DMS53 treated with DMSO at 0.1 percent for 48 hours (cell line): ENCODE data around the gene SRSF8.

Experiments
- DNase-seq: peaks from one replicate; lab custom pipeline; 2025; ENCODE audit not compliant: unreplicated experiment; lab: John Stamatoyannopoulos, UW

The SRSF8 gene

GRCh38 chr11:95067841-95068219 is 1.1 kb downstream of the SRSF8 start:
- DNase-seq: no peak

- peak; percentile 97 for DNase-seq
These were observed 1.8 kb downstream of the SRSF8 start for GRCh38 chr11:95068549-95068948.

DNA sequence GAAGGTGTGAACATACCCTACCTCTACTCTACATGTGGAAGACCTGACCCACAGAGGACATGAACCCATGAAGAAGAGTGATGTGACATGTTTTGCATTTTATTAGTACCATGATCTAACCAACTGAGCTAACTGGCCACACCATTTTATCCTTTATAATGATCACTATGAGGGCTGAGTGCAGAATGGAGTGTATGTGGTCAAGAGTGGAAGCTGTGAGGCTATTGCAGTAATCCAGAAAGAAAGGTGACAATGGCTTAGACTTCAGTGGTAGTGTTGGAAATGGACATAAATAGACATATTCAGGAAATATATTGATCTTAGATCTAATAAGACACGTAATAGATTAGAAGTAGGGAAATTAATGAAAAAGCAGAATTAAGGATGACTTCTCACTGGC is 3.8 kb downstream of the SRSF8 start:
- DNase-seq: no peak

DNA sequence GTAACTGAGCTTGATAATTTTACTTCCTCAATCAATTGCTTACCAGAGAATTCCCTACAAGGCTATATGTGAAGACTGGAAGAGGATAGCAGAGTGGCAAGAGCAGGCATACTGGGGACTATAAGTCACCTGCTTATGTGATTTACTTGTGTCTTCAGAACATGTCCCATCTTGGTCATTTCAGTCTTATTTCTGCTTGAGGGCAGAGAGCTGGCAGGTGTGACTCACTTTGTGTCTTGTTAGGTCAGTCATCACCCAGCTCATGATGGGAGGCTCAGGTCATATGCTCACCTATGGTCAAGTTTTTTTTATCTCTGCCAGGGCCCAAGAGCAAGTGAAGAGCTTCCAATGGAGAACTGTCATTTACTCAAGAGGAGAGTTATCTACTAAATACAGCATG is 6.2 kb downstream of the SRSF8 start:
- no peak for DNase-seq

DNA sequence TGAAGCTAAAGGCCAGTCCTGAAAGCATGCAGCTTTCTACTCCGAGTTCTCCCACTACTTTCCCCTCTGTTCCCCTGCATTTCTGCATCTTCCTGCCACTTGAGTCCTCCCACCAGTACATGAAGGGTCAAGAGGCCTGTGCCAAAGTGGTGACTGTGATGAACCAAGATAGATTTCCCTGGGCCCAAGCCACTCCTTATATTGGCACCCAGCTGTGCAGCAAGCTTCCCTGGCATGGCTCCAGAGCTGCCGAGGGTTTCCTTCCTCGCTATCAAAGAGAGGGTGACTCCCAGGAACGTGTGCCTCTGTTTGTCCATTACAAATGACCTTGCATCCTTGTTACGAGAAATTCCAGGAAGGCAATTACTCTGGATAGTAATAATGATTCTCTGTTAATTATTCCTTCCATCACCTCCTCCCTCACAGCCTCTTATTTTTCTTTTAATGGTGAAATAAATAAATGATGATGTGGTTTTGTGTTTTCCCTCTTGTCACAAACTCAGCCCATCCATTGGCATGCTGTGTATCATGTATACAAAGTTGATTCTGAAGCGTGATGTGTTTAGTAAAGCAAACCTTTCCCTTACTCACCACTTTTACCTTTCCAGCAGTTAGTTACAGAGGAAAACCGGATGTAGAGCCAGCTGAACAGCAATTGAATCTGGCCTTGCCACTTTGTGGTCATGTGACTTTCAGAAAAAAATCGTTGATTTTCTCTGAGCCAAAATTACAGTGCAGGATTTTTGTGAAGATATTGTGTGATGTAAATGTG is 8.3 kb downstream of the SRSF8 start:
- no peak for DNase-seq

DNA sequence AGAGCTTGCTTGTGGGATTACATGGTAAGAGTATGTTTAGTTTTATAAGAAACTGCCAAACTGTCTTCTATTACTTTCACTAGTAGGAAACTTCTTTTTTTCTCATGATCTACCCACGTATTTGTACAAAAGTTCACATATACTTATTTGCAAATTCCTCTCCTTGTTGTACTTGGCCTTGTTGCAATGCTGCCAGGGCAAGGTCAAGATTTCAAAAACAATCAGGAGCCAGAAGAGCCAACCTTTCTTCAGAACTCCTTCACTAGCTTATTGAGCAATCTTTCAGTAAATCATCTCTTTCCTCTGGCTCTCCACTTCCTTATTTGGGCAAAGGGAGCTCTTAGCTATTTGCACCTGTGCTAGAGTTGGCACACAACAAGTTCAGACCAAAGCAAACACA is 9.7 kb downstream of the SRSF8 start:
- DNase-seq: peak; percentile 75

DNA sequence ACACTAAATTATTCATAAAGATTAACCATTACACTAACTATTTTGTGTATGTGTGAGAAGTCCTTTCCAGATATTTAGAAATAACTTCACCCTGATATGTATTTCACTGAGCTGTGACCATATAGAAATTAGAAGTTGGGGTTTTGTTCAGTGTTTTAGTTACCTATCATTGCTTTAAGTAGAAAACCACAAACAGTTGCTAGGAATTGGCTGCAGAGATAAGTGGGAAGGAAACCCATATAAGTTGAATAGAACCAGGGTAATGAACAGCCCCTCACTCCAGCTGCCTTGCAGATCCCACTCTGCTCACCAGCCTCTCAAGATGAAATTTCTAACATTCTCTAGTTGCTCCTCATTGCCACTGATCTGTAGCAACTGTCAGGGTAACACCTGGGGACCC is 10.3 kb downstream of the SRSF8 start:
- no peak for DNase-seq

- no peak for DNase-seq
These were observed 11.8 kb downstream of the SRSF8 start for GRCh38 chr11:95078526-95078925.

DNA sequence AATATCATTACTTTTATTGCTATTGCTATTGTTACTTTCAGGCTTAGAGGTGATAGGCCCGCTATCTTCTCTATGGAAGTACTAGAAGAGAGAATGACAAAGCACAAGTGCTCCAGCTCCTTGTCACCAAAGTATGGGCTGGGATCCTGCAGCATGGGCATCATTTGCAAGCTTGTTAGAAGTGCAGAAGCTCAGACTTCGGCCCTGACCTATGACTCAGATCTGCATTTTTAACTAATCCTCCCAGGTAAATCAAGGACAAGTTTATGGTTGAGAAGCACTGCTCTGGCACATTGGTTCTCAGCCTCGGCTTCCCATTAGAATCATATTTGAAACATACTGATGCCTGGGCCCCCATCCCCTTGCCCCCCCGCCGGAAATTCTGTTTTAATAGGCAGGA is 14.3 kb downstream of the SRSF8 start:
- DNase-seq: no peak

- DNase-seq: no peak
These were observed 14.7 kb downstream of the SRSF8 start for GRCh38 chr11:95081412-95081811.

GRCh38 chr11:95082576-95083001 is 15.9 kb downstream of the SRSF8 start:
- no peak for DNase-seq

- no peak for DNase-seq
These were observed 17.8 kb downstream of the SRSF8 start for GRCh38 chr11:95084509-95084908.

- DNase-seq: no peak
These were observed 18.5 kb downstream of the SRSF8 start for GRCh38 chr11:95085117-95085816.

GRCh38 chr11:95086151-95086550 is 19.4 kb downstream of the SRSF8 start:
- no peak for DNase-seq

- no peak for DNase-seq
These were observed 20.3 kb downstream of the SRSF8 start for GRCh38 chr11:95086836-95087570.

- DNase-seq: no peak
These were observed 22.4 kb downstream of the SRSF8 start for GRCh38 chr11:95088946-95089619.

- DNase-seq: peak; percentile 79
These were observed 23.2 kb downstream of the SRSF8 start, which contains the start of gene ENDOD1 for GRCh38 chr11:95089620-95090542. Gene ENDOD1, plus strand, starts transcription at chr11:95089846. Its CDS starts 82 bp downstream, at chr11:95089928.

GRCh38 chr11:95091663-95092180 is 25.0 kb downstream of the SRSF8 start:
- DNase-seq: no peak

DNA sequence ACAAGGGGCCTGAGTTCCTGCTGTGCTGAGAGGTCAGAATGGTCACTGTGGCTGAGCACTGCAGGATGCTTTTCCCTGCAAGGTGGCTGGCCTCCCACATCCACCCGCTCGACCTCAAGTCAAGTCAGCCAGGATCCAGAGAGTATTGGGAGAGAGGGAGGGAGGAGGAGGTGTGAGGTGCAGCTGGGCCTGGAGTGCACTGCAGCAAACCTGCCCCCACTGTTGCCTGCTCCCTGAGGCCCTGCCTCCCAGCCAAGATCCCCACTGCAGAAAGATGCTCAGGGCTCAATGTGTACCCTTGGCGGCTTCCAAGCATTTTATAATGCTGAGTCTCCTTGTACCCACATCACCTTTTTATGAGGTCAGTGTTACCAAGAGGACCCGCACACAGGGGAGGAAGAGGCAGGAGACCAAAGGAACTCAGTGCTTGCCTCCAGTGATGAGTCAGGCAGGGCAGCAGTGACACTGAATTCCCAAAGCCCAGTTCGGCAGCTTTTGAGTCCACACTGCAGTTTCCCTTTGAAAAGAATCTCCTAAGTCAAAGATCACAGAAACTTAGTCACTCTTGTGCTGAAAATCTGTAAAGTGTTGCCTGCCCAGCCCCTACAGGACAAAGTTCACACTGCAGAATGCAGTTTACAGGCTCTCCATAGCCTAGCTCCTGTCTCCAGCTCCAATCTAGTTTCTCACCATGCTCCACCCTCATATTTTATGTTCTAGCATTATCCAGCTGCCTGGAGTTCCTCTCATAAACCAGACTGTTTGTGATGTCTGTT is 26.0 kb downstream of the SRSF8 start:
- no peak for DNase-seq
